NCI-H510A treated with DMSO at 0.1 percent for 48 hours (cell line): ENCODE results near the gene HAVCR2.

Experiments
- DNase-seq: peaks from one replicate; lab custom pipeline; 2025; lab: John Stamatoyannopoulos, UW

Gene HAVCR2

GRCh38 chr5:157045601-157046000, 63.2 kb downstream of the HAVCR2 start:
- DNase-seq: no peak

DNA sequence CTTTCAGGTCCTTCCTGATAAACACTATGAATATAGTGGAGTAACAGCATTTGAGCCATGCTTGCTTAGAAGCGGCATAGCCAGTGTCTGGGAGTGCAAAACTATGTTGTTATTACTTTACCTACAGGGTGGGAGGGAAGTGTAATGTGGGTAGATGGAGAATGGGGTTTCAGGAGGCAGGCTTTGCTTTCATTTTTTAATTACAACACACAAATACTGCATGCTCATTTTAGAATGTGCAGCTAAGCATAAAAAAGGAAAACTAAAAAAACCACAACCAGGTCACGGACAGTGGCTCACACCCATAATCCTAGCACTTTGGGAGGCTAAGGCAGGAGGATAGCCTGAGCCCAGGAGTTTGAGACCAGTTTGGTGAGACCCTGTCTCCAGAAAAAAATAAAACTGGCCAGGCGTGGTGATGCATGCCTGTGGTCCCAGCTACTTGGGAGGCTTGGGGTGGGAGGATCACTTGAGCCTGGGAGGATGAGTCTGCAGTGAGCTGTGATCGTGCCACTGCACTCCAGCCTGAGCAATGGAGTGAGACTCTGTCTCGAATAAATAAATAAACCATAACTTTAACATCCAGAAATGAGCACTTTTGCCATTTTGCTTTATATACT, 70.2 kb downstream of the HAVCR2 start:
- DNase-seq: no peak
